ENCODE measurements around the gene PASK.

Gene PASK

DNA sequence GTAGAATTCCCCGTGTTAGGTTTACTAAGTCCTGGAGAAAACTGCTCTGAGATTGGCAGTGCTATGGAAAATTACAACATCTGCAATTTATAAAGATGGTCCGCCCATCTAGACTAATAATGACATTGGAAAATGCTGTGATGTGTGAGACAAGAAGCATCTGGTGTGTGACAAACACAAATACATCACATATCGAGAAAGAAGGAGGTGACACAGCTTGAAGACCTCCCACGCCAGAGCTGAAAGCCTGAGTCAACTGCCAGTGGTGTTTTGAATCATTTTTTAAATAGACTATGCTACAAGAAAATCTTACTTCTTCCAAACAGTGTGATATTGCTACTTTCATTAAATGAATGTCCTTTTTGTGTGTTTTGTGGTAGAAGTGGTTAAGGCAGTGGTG is 30.6 kb upstream of the PASK start:
- TF ChIP-seq, protein P1, sequence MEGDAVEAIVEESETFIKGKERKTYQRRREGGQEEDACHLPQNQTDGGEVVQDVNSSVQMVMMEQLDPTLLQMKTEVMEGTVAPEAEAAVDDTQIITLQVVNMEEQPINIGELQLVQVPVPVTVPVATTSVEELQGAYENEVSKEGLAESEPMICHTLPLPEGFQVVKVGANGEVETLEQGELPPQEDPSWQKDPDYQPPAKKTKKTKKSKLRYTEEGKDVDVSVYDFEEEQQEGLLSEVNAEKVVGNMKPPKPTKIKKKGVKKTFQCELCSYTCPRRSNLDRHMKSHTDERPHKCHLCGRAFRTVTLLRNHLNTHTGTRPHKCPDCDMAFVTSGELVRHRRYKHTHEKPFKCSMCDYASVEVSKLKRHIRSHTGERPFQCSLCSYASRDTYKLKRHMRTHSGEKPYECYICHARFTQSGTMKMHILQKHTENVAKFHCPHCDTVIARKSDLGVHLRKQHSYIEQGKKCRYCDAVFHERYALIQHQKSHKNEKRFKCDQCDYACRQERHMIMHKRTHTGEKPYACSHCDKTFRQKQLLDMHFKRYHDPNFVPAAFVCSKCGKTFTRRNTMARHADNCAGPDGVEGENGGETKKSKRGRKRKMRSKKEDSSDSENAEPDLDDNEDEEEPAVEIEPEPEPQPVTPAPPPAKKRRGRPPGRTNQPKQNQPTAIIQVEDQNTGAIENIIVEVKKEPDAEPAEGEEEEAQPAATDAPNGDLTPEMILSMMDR (IDR thresholded peaks at IDR 0.05; ENCODE audit: extremely low read depth, missing control alignments) = no peak
- peak; percentile 62 for DNase-seq (ENCODE audit: low spot score)

DNA sequence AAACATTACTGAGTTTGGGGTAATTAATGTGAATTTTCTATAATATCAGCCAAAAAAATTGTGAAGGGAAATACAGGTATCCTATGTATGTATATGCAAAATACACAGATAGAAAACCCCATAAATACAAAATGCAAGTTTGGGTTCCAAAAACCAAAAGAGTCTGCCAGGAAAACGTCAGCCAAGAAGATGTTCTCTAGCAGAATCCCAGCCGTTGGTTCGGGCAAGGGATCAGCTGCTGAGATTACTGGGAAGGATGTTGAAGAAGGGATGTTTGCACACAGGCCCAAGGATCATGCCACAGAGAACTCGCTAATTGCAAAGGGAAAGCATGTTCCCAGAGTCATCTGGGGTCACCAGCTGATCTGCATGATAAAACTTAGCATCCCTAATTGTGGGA is 29.7 kb upstream of the PASK start:
- TF ChIP-seq, protein P1 (IDR thresholded peaks at IDR 0.05; ENCODE audit: extremely low read depth, missing control alignments) = no peak
- DNase-seq (ENCODE audit: low spot score) = no peak

DNA sequence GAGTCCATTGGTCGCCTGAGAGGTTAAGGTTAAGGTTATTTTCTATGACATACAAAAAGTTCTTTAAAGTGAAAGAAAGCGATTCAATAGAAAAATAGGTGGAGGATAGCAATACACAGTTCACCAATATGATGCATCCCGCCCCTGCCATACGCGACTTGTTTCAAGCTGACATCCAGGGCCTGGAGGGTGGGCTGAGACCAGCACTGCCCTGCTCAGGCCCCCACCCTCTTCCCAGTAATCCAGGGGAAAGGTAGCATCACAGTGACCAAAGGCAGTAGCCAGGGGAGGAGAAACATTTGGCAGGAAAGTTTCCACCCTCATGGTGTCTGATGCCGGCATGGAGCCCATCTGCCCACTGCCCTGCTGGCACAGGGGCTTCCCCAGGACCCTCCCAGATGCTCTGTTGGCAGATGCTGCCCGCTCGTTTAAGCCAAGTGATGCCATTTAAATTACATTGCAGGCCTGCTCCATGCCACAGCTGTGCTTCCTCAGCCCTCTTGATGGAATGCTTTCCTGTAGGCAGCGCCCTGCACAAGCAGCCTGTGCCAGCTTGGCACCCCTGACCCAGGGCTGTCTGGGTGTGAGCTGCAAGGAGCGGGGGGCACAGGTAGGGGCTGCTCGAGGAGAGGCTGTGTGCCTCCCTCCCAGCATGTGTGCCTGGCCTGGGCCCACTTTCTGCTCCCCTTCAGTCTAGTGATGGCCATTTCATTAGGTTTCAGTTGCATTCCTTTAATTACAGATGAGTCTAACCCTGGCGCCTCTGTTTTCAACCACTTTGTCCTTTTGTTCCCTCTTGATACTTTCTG is 28.5 kb upstream of the PASK start:
- TF ChIP-seq, protein P1 (IDR thresholded peaks at IDR 0.05; ENCODE audit: extremely low read depth, missing control alignments) = no peak
- DNase-seq (ENCODE audit: low spot score) = no peak

DNA sequence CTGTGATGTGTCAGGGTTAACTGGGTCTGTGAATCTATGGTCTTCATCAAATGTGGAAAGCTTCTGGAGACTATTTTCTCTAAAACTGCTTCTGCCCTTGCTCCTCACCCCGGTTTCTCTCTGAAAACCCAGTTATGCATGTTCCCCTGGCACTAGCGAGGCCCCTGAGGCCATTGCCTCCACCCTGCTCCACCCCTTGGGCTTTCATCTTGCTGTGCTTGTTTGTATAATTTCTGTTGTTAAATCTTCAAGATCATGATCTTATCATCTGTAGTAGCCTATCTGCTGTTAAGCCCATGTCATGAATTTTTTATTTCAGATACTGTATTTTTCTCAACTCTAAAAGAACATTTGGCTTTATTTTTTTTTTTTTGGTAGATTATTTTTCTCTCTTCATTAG is 24.3 kb upstream of the PASK start:
- DNase-seq (ENCODE audit: low spot score) = no peak
- TF ChIP-seq, protein P1 (IDR thresholded peaks at IDR 0.05; ENCODE audit: extremely low read depth, missing control alignments) = no peak

DNA sequence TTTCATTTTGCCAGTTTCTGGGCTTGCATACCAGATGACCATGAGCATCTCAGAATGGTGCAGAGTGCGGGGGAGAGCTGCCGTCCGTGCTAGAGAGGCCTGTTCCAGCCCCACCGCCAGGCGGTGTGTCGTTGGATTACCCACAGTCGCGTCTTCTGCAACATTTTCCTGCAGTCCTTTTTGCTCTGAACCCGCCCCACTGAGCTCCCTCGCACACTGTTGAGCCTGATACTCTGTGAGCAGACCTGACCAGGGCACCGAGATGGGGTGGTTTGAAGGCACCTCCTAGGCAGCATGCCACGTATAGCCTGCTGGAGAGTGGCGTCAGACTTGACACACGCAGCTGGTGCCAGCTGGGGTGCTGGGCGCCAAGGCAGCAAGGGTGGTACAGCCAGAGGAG is 19.1 kb upstream of the PASK start:
- TF ChIP-seq, protein P1 (IDR thresholded peaks at IDR 0.05; ENCODE audit: extremely low read depth, missing control alignments) = no peak
- DNase-seq (ENCODE audit: low spot score) = no peak

DNA sequence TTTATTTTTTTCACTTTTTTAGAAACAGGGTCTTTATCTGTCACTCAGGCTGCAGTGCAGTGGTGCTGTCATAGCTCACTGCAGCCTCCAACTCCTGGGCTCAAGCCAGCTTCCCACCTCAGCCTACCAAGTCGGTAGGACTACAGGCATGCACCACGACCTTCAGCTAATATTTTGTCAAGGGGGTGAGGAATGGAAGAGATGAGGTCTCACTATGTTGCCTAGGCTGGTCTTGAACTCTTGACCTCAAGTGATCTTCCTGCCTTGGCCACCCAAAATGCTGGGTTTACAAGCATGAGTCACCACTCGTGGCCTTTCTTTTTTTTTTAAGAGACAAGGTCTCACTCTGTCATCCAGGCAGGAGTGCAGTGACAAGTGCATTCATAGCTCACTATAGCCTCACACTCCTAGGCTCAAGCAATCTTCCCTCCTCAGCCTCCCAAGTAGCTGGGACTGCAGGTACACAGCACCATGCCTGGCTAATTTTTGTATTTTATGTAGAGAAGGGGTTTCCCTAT is 14.4 kb upstream of the PASK start:
- no peak for DNase-seq (ENCODE audit: low spot score)
- TF ChIP-seq, protein P1 (IDR thresholded peaks at IDR 0.05; ENCODE audit: extremely low read depth, missing control alignments) = no peak

DNA sequence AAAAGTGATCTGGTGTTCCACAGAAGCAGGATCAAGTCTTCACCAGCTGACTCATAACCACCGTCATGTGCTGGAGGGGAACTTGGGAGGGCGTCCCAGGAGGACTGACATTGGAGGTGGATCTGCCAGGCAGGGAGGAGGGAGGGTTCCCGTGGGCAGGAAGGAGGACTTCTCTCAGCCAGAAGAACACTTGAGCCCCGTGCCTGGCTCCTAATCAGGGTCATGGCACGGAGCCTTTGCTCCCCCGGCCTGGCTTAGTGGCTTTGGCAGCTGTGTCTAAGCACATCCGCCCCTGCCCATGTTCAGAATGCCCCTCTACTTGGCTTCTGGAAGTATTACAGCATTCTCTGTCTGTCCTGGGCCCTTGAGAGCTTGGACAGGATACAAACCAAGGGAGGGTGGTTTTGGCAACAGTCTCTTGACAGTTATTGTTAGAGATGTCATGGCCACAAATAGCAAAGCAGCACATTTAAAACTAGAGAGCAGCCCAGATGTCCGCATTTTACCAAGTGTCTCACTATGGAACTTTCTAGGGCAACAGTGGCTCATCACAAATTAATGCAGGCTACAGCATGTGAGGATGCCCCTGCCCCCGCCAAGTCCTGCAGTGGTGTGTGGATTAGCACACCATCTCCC is 12.5 kb upstream of the PASK start:
- TF ChIP-seq, protein P1 (IDR thresholded peaks at IDR 0.05; ENCODE audit: extremely low read depth, missing control alignments) = no peak
- no peak for DNase-seq (ENCODE audit: low spot score)

All from GM20000 (cell line).